Gastrocnemius medialis (tissue), 4 donors: ENCODE results near the gene ABT1. TPM values are rescaled to one million over a fixed set of nuclear protein-coding genes. Genes with fewer than 3 reads are reported as not detected.
A peak's percentile ranks its signal among the peaks of the same experiment; 100 is the strongest.

Source experiments
- ATAC-seq, 2 donors: fragments of 150-250 bp; one replicate each; pipeline ENCODE4 v1.9.1; 2016
- DNase-seq, 2 donors: peaks; one replicate each; pipeline ENCODE4 v3.0.0-alpha.2; 2019
- H3K27ac ChIP-seq, 4 donors: fragments of 200-600 bp; sonication (generic); 1 replicate in 1 of 4; 2 replicates in 3 of 4; pipeline ENCODE4 v1.5.1; 2016 to 2018; ENCODE audit warnings: mild to moderate bottlenecking in 2 of 4, moderate library complexity in 1 of 4
- H3K27me3 ChIP-seq, 3 donors: fragments of 200-600 bp; sonication (generic) in 2 of 3; 1 replicate in 1 of 3; 2 replicates in 2 of 3; pipeline versions ENCODE4 v1.5.1 to v1.6.0; 2016 to 2019; ENCODE audit warnings: mild to moderate bottlenecking in 1 of 3, moderate library complexity in 1 of 3
- H3K36me3 ChIP-seq, 2 donors: fragments of 200-600 bp; sonication (generic) in 1 of 2; one replicate each; pipeline ENCODE4 v1.5.1; 2017 to 2018
- H3K4me1 ChIP-seq, 2 donors: fragments of 200-600 bp; sonication (generic) in 1 of 2; one replicate each; pipeline ENCODE4 v1.5.1; 2016 to 2017; ENCODE audit warnings: mild to moderate bottlenecking in 2 of 2
- H3K4me3 ChIP-seq, 4 donors: fragments of 200-600 bp; sonication (generic) in 3 of 4; 1 replicate in 1 of 4; 2 replicates in 3 of 4; pipeline ENCODE4 v1.5.1; 2016 to 2019; ENCODE audit warnings: mild to moderate bottlenecking in 2 of 4
- H3K9me3 ChIP-seq, 3 donors: fragments of 200-600 bp; sonication (generic) in 2 of 3; 1 replicate in 1 of 3; 2 replicates in 2 of 3; pipeline ENCODE4 v1.5.1; 2016 to 2019
- CTCF ChIP-seq, 5 experiments: fragments of 450-650 bp in 3 of 5; fragments of 200-600 bp in 2 of 5; sonication (generic) in 2 of 5; IDR thresholded peaks in 4 of 5; conservative IDR thresholded peaks in 1 of 5; 1 replicate in 4 of 5; 2 replicates in 1 of 5; pipeline ENCODE4 v1.5.1; 2016 to 2019; ENCODE audit warnings: antibody characterized with exemption in 5 of 5, mild to moderate bottlenecking in 3 of 5, moderate library complexity in 3 of 5
- POLR2A ChIP-seq, 2 donors: fragments of 450-650 bp; IDR thresholded peaks; one replicate each; pipeline ENCODE4 v1.6.1; 2017; ENCODE audit warnings: antibody characterized with exemption in 2 of 2, mild to moderate bottlenecking in 2 of 2, moderate library complexity in 2 of 2
- in situ Hi-C, 4 donors: fragments of 200-750 bp; cut with MboI; loops; one replicate each; pipeline versions ENCODE4 v1.15.0 to v1.8.0; 2017; ENCODE audit warnings: low sequenced_read_pairs in 4 of 4
- intact Hi-C: fragments of 100-400 bp; cut with DNase I; formaldehyde crosslinking; loops from one replicate; pipeline ENCODE4 v1.15.1; 2023; ENCODE audit warnings: low total_unique reads
- total RNA-seq, 4 donors: library from RNA; depleted of rRNA; stranded (reverse); fragments of >200 nt; gene quantifications; one replicate each; pipeline versions ENCODE4 v1.1.0 to v1.2.3, GENCODE V29; 2016

ABT1 gene
- total RNA-seq, 4 donors from 2014 or later = 7.1 to 13.2 (median 9.5) TPM

- Histone ChIP-seq H3K27ac (peak overlapping the region; percentile 75 to 85 (median 79)), H3K27me3 (no peaks in the 10 kb centered on the region), H3K4me1 (peaks cover 10 to 13% of the 10 kb centered on the region in 2 donors), H3K36me3 (no peaks in the 10 kb centered on the region), H3K4me3 (peak overlapping the region; percentile 52 to 63 (median 60)), H3K9me3 (no peaks in the 10 kb centered on the region)
- in situ Hi-C loops (no loop called here), intact Hi-C loops (loop anchor here (1.0 to 10.0 kb wide), 2 partner anchors 15 to 922 kb away; partner anchors contain the start of gene ZNF184)
- no peak for ATAC-seq
- no peak for TF ChIP-seq CTCF (IDR thresholded peaks at IDR 0.05 in 4 of 5, conservative IDR thresholded peaks at IDR 0.05 in 1 of 5)
- DNase-seq = no peak
Observed at GRCh38 chr6:26552640-26553188, 44.0 kb upstream of the ABT1 start.

GRCh38 chr6:26553264-26553634, 43.5 kb upstream of the ABT1 start:
- peak overlapping the region; percentile 75 to 85 (median 79) for H3K27ac ChIP-seq
- H3K9me3 ChIP-seq = no peaks in the 10 kb centered on the region
- no peak for TF ChIP-seq CTCF (IDR thresholded peaks at IDR 0.05 in 4 of 5, conservative IDR thresholded peaks at IDR 0.05 in 1 of 5)
- no peak for TF ChIP-seq POLR2A (IDR thresholded peaks at IDR 0.05)
- intact Hi-C loops (loop anchor here (1.0 to 10.0 kb wide), 2 partner anchors 16 to 922 kb away; partner anchors contain the start of gene ZNF184), in situ Hi-C loops (no loop called here)
- DNase-seq = peak; percentile 39 to 53
- no peaks in the 10 kb centered on the region for H3K36me3 ChIP-seq
- ATAC-seq = peak; percentile 78 to 79
- H3K27me3 ChIP-seq = no peaks in the 10 kb centered on the region
- H3K4me3 ChIP-seq = peak overlapping the region; percentile 52 to 63 (median 60)
- peaks cover 10 to 13% of the 10 kb centered on the region in 2 donors for H3K4me1 ChIP-seq

DNA sequence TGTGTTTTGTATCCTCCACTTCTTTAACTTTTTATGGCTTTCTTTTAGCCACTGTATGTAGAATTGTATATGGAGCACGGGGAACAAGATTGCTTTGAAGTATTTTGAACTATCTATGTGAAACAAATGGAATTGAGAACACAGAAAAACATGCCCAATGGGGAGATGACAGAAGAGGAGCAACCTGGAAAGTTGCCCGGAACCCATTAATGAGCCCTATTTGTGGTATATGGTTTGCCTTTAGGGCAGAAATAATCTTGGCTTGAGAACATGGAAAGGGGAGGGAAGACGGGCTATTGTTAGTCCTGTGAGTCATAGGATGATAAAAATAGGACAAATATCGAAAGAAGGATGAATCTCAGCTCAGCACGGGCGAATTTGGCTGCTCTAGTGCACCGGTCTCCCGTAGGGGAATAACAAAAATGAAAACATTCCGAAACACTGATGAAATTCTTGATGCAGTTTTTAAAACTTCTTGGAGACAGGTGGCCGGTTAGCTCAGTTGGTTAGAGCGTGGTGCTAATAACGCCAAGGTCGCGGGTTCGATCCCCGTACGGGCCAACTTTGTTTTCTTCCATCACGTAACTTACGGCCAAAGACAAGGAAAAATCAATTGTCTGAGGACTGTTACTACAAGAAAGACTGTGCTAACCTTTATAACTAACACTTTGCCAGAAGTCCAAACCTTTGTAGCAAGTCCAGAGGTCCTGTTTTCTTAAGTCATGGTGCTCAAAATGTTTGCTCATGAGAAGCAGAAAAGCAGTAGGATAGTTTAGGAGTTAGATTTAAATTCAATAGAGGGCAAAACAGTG, 42.9 kb upstream of the ABT1 start:
- TF ChIP-seq CTCF (IDR thresholded peaks at IDR 0.05 in 4 of 5, conservative IDR thresholded peaks at IDR 0.05 in 1 of 5) (no peak), POLR2A (IDR thresholded peaks at IDR 0.05) (no peak)
- peak overlapping the region; percentile 52 to 63 (median 60) for H3K4me3 ChIP-seq
- H3K4me1 ChIP-seq = peaks cover 10 to 13% of the 10 kb centered on the region in 2 donors
- in situ Hi-C loops = no loop called here
- intact Hi-C loops = loop anchor here (1.0 to 10.0 kb wide), 4 partner anchors 14 to 921 kb away; partner anchors contain the start of gene ZNF184
- DNase-seq (peak; percentile 44 to 72), ATAC-seq (peak; percentile 96 to 97)
- H3K9me3 ChIP-seq = no peaks in the 10 kb centered on the region
- no peaks in the 10 kb centered on the region for H3K36me3 ChIP-seq
- no peaks in the 10 kb centered on the region for H3K27me3 ChIP-seq
- H3K27ac ChIP-seq = peak overlapping the region; percentile 75 to 85 (median 79)

DNA sequence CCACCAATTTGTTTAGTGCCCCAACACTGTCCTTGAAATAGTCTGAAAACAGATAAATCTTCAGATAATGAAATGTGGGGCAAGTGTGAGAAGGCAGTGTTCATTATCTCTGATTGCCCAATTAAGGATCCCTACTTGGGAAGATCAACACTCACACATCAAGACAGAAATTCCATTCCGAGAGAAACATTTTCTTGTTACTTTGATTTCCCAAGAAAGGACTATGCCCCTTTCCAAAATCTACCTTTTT, 42.4 kb upstream of the ABT1 start:
- in situ Hi-C loops (no loop called here), intact Hi-C loops (loop anchor here (1.0 to 10.0 kb wide), 3 partner anchors 14 to 920 kb away; partner anchors contain the start of gene ZNF184)
- ATAC-seq = peak in 1 of 2 donors; percentile 2

More for the DNA sequence above, 42.4 kb upstream of the ABT1 start:
- Histone ChIP-seq H3K9me3 (no peaks in the 10 kb centered on the region), H3K36me3 (no peaks in the 10 kb centered on the region), H3K4me1 (peaks cover 10 to 13% of the 10 kb centered on the region in 2 donors), H3K4me3 (peak overlapping the region; percentile 52 to 63 (median 60)), H3K27ac (peak overlapping the region; percentile 75 to 85 (median 79)), H3K27me3 (no peaks in the 10 kb centered on the region)
- TF ChIP-seq CTCF (IDR thresholded peaks at IDR 0.05 in 4 of 5, conservative IDR thresholded peaks at IDR 0.05 in 1 of 5) (no peak), POLR2A (IDR thresholded peaks at IDR 0.05) (no peak)
- DNase-seq = no peak
